Subcutaneous abdominal adipose tissue (tissue), 5 donors: ENCODE measurements around the gene CXCR6.

Source experiments
- H3K27ac ChIP-seq: one replicate; pipeline ENCODE4 v1.7.0; 2013; ENCODE audit warnings: low read depth, mild to moderate bottlenecking, inconsistent platforms, low read length, moderate library complexity
- H3K27me3 ChIP-seq, 5 donors: one replicate each; pipeline ENCODE4 v1.7.0; 2013; ENCODE audit warnings: low read length in 5 of 5, inconsistent platforms in 1 of 5; ENCODE audit not compliant: control insufficient read depth in 5 of 5, insufficient read depth in 4 of 5
- H3K36me3 ChIP-seq, 5 donors: one replicate each; pipeline ENCODE4 v1.7.0; 2013; ENCODE audit warnings: low read length in 5 of 5; ENCODE audit not compliant: control insufficient read depth in 5 of 5, insufficient read depth in 5 of 5
- H3K4me1 ChIP-seq, 5 donors: one replicate each; pipeline ENCODE4 v1.7.0; 2013; ENCODE audit warnings: low read length in 5 of 5, mild to moderate bottlenecking in 3 of 5, moderate library complexity in 1 of 5; ENCODE audit not compliant: control insufficient read depth in 5 of 5, insufficient read depth in 5 of 5
- H3K4me3 ChIP-seq, 5 donors: one replicate each; pipeline ENCODE4 v1.7.0; 2013; ENCODE audit warnings: low read length in 5 of 5, low read depth in 1 of 5
- H3K9ac ChIP-seq, 5 donors: one replicate each; pipeline ENCODE4 v1.7.0; 2013; ENCODE audit warnings: low read length in 5 of 5, mild to moderate bottlenecking in 4 of 5, moderate library complexity in 3 of 5
- H3K9me3 ChIP-seq, 5 donors: one replicate each; pipeline ENCODE4 v1.7.0; 2013; ENCODE audit warnings: low read length in 5 of 5; ENCODE audit not compliant: control insufficient read depth in 5 of 5
- donor health status: healthy.
- donor health status: healthy.
- donor health status: healthy.
- donor health status: healthy.
- donor health status: healthy.

CXCR6 gene

GRCh38 chr3:45938043-45938435, 5.2 kb upstream of the CXCR6 start:
- Histone ChIP-seq H3K36me3 (peaks cover 17 to 62% (median 42%) of the 10 kb centered on the region in 5 donors), H3K27me3 (no peaks in the 10 kb centered on the region), H3K27ac (no peak overlapping the region), H3K4me3 (no peak overlapping the region), H3K4me1 (peaks cover 2 to 16% (median 6%) of the 10 kb centered on the region in 5 donors), H3K9me3 (peaks cover 0 to 3% (median 0%) of the 10 kb centered on the region in 5 donors), H3K9ac (no peak overlapping the region)

GRCh38 chr3:45938864-45939263, 4.4 kb upstream of the CXCR6 start:
- Histone ChIP-seq H3K9ac (no peak overlapping the region), H3K27me3 (no peaks in the 10 kb centered on the region), H3K27ac (no peak overlapping the region), H3K9me3 (peaks cover 0 to 3% (median 0%) of the 10 kb centered on the region in 5 donors), H3K36me3 (peaks cover 9 to 58% (median 38%) of the 10 kb centered on the region in 5 donors), H3K4me3 (no peak overlapping the region), H3K4me1 (peaks cover 2 to 16% (median 6%) of the 10 kb centered on the region in 5 donors)

- Histone ChIP-seq H3K9ac (no peak overlapping the region), H3K4me1 (peaks cover 2 to 16% (median 6%) of the 10 kb centered on the region in 5 donors), H3K4me3 (no peak overlapping the region), H3K36me3 (peaks cover 6 to 55% (median 36%) of the 10 kb centered on the region in 5 donors), H3K27ac (no peak overlapping the region), H3K27me3 (no peaks in the 10 kb centered on the region), H3K9me3 (peaks cover 0 to 3% (median 0%) of the 10 kb centered on the region in 5 donors)
Observed at GRCh38 chr3:45939341-45939771, 3.9 kb upstream of the CXCR6 start.

GRCh38 chr3:45940004-45940780, 3.1 kb upstream of the CXCR6 start:
- no peak overlapping the region for H3K4me3 ChIP-seq
- H3K9ac ChIP-seq: no peak overlapping the region
- H3K4me1 ChIP-seq: peaks cover 2 to 16% (median 6%) of the 10 kb centered on the region in 5 donors
- peaks cover 6 to 53% (median 32%) of the 10 kb centered on the region in 5 donors for H3K36me3 ChIP-seq
- H3K9me3 ChIP-seq: peaks cover 0 to 3% (median 0%) of the 10 kb centered on the region in 5 donors
- no peak overlapping the region for H3K27ac ChIP-seq
- no peaks in the 10 kb centered on the region for H3K27me3 ChIP-seq

- Histone ChIP-seq H3K4me3 (no peak overlapping the region), H3K36me3 (peaks cover 2 to 53% (median 32%) of the 10 kb centered on the region in 5 donors), H3K27me3 (no peaks in the 10 kb centered on the region), H3K4me1 (peaks cover 2 to 16% (median 6%) of the 10 kb centered on the region in 5 donors), H3K9ac (no peak overlapping the region), H3K27ac (no peak overlapping the region), H3K9me3 (peaks cover 0 to 3% (median 0%) of the 10 kb centered on the region in 5 donors)
Observed at GRCh38 chr3:45940781-45941365, 2.4 kb upstream of the CXCR6 start.

- Histone ChIP-seq H3K36me3 (peaks cover 0 to 54% (median 32%) of the 10 kb centered on the region in 5 donors), H3K9me3 (peaks cover 0 to 3% (median 0%) of the 10 kb centered on the region in 5 donors), H3K27me3 (no peaks in the 10 kb centered on the region), H3K4me1 (peaks cover 2 to 16% (median 6%) of the 10 kb centered on the region in 5 donors), H3K9ac (no peak overlapping the region), H3K4me3 (no peak overlapping the region), H3K27ac (no peak overlapping the region)
Observed at GRCh38 chr3:45942051-45942825, 1.0 kb upstream of the CXCR6 start.

GRCh38 chr3:45944830-45945620, 1.8 kb downstream of the CXCR6 start:
- Histone ChIP-seq H3K27ac (no peak overlapping the region), H3K4me1 (peaks cover 0 to 11% (median 6%) of the 10 kb centered on the region in 5 donors), H3K36me3 (peaks cover 9 to 74% (median 52%) of the 10 kb centered on the region in 5 donors), H3K27me3 (no peaks in the 10 kb centered on the region), H3K9me3 (peaks cover 0 to 3% (median 0%) of the 10 kb centered on the region in 5 donors), H3K9ac (no peak overlapping the region), H3K4me3 (no peak overlapping the region)

- H3K27ac ChIP-seq: no peak overlapping the region
- peaks cover 9 to 83% (median 65%) of the 10 kb centered on the region in 5 donors for H3K36me3 ChIP-seq
- H3K9me3 ChIP-seq: no peaks in the 10 kb centered on the region
Observed at GRCh38 chr3:45946307-45946706, 3.0 kb downstream of the CXCR6 start.

GRCh38 chr3:45946875-45947274, 3.6 kb downstream of the CXCR6 start:
- no peak overlapping the region for H3K9ac ChIP-seq
- peaks cover 9 to 88% (median 70%) of the 10 kb centered on the region in 5 donors for H3K36me3 ChIP-seq
- H3K9me3 ChIP-seq: no peaks in the 10 kb centered on the region
- no peaks in the 10 kb centered on the region for H3K27me3 ChIP-seq
- H3K27ac ChIP-seq: no peak overlapping the region
- no peak overlapping the region for H3K4me3 ChIP-seq
- H3K4me1 ChIP-seq: peaks cover 0 to 11% (median 6%) of the 10 kb centered on the region in 5 donors

More at GRCh38 chr3:45946307-45946706, 3.0 kb downstream of the CXCR6 start:
- H3K4me1 ChIP-seq: peaks cover 0 to 11% (median 6%) of the 10 kb centered on the region in 5 donors
- no peaks in the 10 kb centered on the region for H3K27me3 ChIP-seq
- H3K9ac ChIP-seq: no peak overlapping the region
- H3K4me3 ChIP-seq: no peak overlapping the region
